Esophagus squamous epithelium (tissue), 5 donors: ENCODE measurements around the gene OR2AG2. TPM values are rescaled to one million over a fixed set of nuclear protein-coding genes. Genes with fewer than 3 reads are reported as not detected.

ENCODE experiments used
- DNase-seq: peaks from one replicate; lab custom pipeline; 2025; lab: John Stamatoyannopoulos, UW
- H3K27ac ChIP-seq, 4 donors: fragments of 200-600 bp; sonication (generic); one replicate each; pipeline ENCODE4 v1.5.1; 2016 to 2019; ENCODE audit warnings: mild to moderate bottlenecking in 1 of 4
- H3K27me3 ChIP-seq, 4 donors: fragments of 200-600 bp; sonication (generic); 1 replicate in 3 of 4; 2 replicates in 1 of 4; pipeline versions ENCODE4 v1.5.1 to v1.6.0; 2017 to 2021; ENCODE audit warnings: antibody characterized with exemption in 1 of 4
- H3K36me3 ChIP-seq, 3 donors: fragments of 200-600 bp; sonication (generic); one replicate each; pipeline ENCODE4 v1.5.1; 2016 to 2019
- H3K4me1 ChIP-seq, 3 donors: fragments of 200-600 bp; sonication (generic); one replicate each; pipeline ENCODE4 v1.5.1; 2017 to 2019
- H3K4me3 ChIP-seq, 4 donors: fragments of 200-600 bp; sonication (generic); 1 replicate in 3 of 4; 2 replicates in 1 of 4; pipeline ENCODE4 v1.5.1; 2016 to 2019; ENCODE audit warnings: mild to moderate bottlenecking in 2 of 4, moderate library complexity in 1 of 4
- H3K9me3 ChIP-seq, 3 donors: fragments of 200-600 bp; sonication (generic); one replicate each; pipeline ENCODE4 v1.5.1; 2016 to 2019
- CTCF ChIP-seq, 6 experiments: fragments of 450-650 bp in 4 of 6; fragments of 200-600 bp in 2 of 6; sonication (generic) in 2 of 6; IDR thresholded peaks; one replicate each; pipeline ENCODE4 v1.5.1; 2016 to 2019; ENCODE audit warnings: antibody characterized with exemption in 6 of 6, mild to moderate bottlenecking in 4 of 6, moderate library complexity in 4 of 6
- POLR2A ChIP-seq, 4 donors: fragments of 450-650 bp; IDR thresholded peaks; one replicate each; pipeline ENCODE4 v1.6.1; 2017; ENCODE audit warnings: antibody characterized with exemption in 4 of 4, mild to moderate bottlenecking in 4 of 4, moderate library complexity in 3 of 4
- WGBS, 2 donors: methylation state at CpG; one replicate each; pipeline ENCODE4 v1.1.5; 2018; 5-methylcytosine and 5-hydroxymethylcytosine counted together
- intact Hi-C: fragments of 100-400 bp; cut with DNase I; formaldehyde crosslinking; loops from one replicate; pipeline ENCODE4 v1.15.0; 2022
- total RNA-seq, 4 donors: library from RNA; depleted of rRNA; stranded (reverse); fragments of >200 nt; gene quantifications; one replicate each; pipeline ENCODE4 v1.1.0, GENCODE V29; 2016
- donor health status: DM: yes; HTN: yes; CAD: no.

OR2AG2 gene
- total RNA-seq, 4 donors from 2014 or later: 0.08 to 0.76 (median 0.13) TPM; not detected in 1

- 90 to 93% methylated on average over 1 of the region's 1 CpG for WGBS, 2 donors
- no peak for DNase-seq
- Histone ChIP-seq H3K27me3 (no peaks in the 10 kb centered on the region), H3K9me3 (no peaks in the 10 kb centered on the region), H3K4me1 (no peaks in the 10 kb centered on the region), H3K27ac (no peak overlapping the region), H3K36me3 (no peaks in the 10 kb centered on the region), H3K4me3 (no peak overlapping the region)
- no peak for TF ChIP-seq CTCF (IDR thresholded peaks at IDR 0.05)
- TF ChIP-seq POLR2A (IDR thresholded peaks at IDR 0.05): no peak
- intact Hi-C loops: no loop called here
Measured at GRCh38 chr11:6738590-6738989, 33.2 kb downstream of the OR2AG2 start.

DNA sequence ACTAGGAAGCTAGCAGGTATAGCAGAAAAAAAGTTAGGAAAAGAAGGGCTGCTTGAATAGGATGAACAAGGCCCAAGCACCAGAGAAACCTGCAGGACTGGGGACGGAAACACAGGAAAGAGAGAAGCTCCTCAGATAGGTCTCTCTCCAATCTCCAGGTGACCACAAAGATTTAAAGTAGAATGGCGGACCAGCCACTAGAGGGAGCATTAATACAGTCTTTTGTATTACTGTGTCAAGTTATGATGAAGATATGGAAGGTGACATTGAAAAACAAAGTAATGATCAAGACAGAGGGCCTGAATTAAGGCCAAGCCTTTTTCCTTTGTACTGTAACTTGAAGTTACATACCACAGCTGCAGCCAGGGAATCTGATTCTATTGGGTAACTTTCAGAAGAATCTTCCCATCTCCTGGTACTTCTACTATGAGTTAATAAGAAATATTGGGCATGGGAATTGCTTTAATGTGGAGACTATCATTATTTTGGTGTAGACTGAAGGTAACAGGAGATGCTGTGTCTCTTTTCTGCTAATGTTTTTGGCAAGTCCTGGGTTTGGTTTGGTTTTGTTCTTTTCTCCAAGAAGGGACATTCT is 33.8 kb downstream of the OR2AG2 start:
- H3K27me3 ChIP-seq: no peaks in the 10 kb centered on the region
- DNase-seq: no peak
- TF ChIP-seq CTCF (IDR thresholded peaks at IDR 0.05) (peak; percentile 43 to 63 (median 52)), POLR2A (IDR thresholded peaks at IDR 0.05) (no peak)
- intact Hi-C loops: no loop called here
- H3K9me3 ChIP-seq: no peaks in the 10 kb centered on the region
- H3K4me3 ChIP-seq: no peak overlapping the region
- 14 to 18% methylated on average over 2 of the region's 2 CpGs for WGBS, 2 donors
- no peaks in the 10 kb centered on the region for H3K4me1 ChIP-seq
- no peak overlapping the region for H3K27ac ChIP-seq
- no peaks in the 10 kb centered on the region for H3K36me3 ChIP-seq

- 46 to 59% methylated on average over 3 of the region's 3 CpGs for WGBS, 2 donors
- no peak for DNase-seq
- H3K36me3 ChIP-seq: no peaks in the 10 kb centered on the region
- intact Hi-C loops: no loop called here
- H3K4me1 ChIP-seq: no peaks in the 10 kb centered on the region
- no peak overlapping the region for H3K27ac ChIP-seq
- no peaks in the 10 kb centered on the region for H3K9me3 ChIP-seq
- H3K27me3 ChIP-seq: no peaks in the 10 kb centered on the region
- TF ChIP-seq CTCF (IDR thresholded peaks at IDR 0.05) (no peak), POLR2A (IDR thresholded peaks at IDR 0.05) (no peak)
- no peak overlapping the region for H3K4me3 ChIP-seq
Measured at GRCh38 chr11:6736495-6737121, 35.2 kb downstream of the OR2AG2 start.

- Histone ChIP-seq H3K27ac (no peak overlapping the region), H3K36me3 (no peaks in the 10 kb centered on the region), H3K9me3 (no peaks in the 10 kb centered on the region), H3K4me3 (no peak overlapping the region), H3K27me3 (no peaks in the 10 kb centered on the region), H3K4me1 (no peaks in the 10 kb centered on the region)
- intact Hi-C loops: no loop called here
- DNase-seq: no peak
- TF ChIP-seq POLR2A (IDR thresholded peaks at IDR 0.05) (no peak), CTCF (IDR thresholded peaks at IDR 0.05) (no peak)
- WGBS, 2 donors: 45 to 54% methylated on average over 3 of the region's 3 CpGs
Measured at GRCh38 chr11:6735306-6735705, 36.5 kb downstream of the OR2AG2 start.

DNA sequence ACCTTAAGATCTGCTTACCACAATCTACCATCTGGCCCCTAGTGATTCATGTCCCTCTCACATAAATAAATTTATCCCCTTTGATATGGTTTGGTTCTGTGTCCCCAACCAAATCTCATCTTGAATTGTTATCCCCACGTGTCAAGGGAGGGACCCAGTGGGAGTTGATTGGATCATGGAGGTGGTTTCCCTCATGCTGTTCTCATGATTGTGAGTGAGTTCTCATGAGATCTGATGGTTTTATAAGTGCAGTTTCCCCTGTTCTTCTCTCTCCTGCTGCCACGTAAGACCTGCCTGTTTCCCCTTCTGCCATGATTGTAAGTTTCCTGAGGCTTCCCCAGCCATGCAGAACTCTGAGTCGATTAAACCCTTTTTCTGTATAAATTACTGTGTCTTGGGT is 37.2 kb downstream of the OR2AG2 start:
- H3K4me1 ChIP-seq: no peaks in the 10 kb centered on the region
- DNase-seq: no peak
- H3K9me3 ChIP-seq: no peaks in the 10 kb centered on the region
- intact Hi-C loops: no loop called here
- TF ChIP-seq POLR2A (IDR thresholded peaks at IDR 0.05): no peak
- no peak for TF ChIP-seq CTCF (IDR thresholded peaks at IDR 0.05)
- no peak overlapping the region for H3K27ac ChIP-seq
- H3K27me3 ChIP-seq: no peaks in the 10 kb centered on the region
- no peak overlapping the region for H3K4me3 ChIP-seq
- 63 to 78% methylated on average over 3 of the region's 3 CpGs for WGBS, 2 donors
- no peaks in the 10 kb centered on the region for H3K36me3 ChIP-seq
